ENCODE data around the gene GDPD1.

The GDPD1 gene

GRCh38 chr17:59254742-59255141 lies 34.4 kb downstream of the GDPD1 start:
- H3K36me3 ChIP-seq (ENCODE audit: insufficient read depth, low read depth, low read length): no peaks in the 10 kb centered on the region
- no peaks in the 10 kb centered on the region for H3K9me3 ChIP-seq (ENCODE audit: insufficient read depth, low read depth, low read length)
- H3K4me3 ChIP-seq (ENCODE audit: low read length): no peak overlapping the region
- H3K9ac ChIP-seq (ENCODE audit: low read depth, low read length): no peak overlapping the region
- H3K27me3 ChIP-seq (ENCODE audit: insufficient read depth, low read length): no peaks in the 10 kb centered on the region
- H3K4me1 ChIP-seq (ENCODE audit: insufficient read depth, low read length): no peaks in the 10 kb centered on the region
- no peak overlapping the region for H3K27ac ChIP-seq (ENCODE audit: low read length)

DNA sequence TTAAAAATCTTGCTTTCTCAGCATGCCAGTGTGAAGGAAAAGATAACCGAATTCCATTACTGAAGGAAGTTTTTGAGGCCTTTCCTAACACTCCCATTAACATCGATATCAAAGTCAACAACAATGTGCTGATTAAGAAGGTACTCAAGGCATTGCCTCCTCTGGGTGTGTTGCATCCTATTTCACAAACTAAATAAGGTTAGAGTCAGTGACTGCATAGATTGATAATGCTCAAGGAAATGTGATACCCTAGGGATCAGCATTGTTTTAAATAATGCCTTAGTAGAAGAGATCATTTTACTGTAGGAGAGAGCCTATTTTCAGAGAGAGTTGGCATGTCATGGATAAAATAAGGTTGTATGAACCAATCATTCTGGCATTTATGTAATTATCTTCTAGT lies 36.8 kb downstream of the GDPD1 start:
- Histone ChIP-seq H3K4me3 (ENCODE audit: low read length) (no peak overlapping the region), H3K4me1 (ENCODE audit: insufficient read depth, low read length) (no peaks in the 10 kb centered on the region)

GRCh38 chr17:59260722-59261121 lies 40.4 kb downstream of the GDPD1 start:
- H3K9me3 ChIP-seq (ENCODE audit: insufficient read depth, low read depth, low read length): no peaks in the 10 kb centered on the region
- no peaks in the 10 kb centered on the region for H3K27me3 ChIP-seq (ENCODE audit: insufficient read depth, low read length)
- H3K9ac ChIP-seq (ENCODE audit: low read depth, low read length): no peak overlapping the region
- H3K4me1 ChIP-seq (ENCODE audit: insufficient read depth, low read length): no peaks in the 10 kb centered on the region
- no peak overlapping the region for H3K27ac ChIP-seq (ENCODE audit: low read length)
- no peak overlapping the region for H3K4me3 ChIP-seq (ENCODE audit: low read length)
- no peaks in the 10 kb centered on the region for H3K36me3 ChIP-seq (ENCODE audit: insufficient read depth, low read depth, low read length)

More for the DNA sequence above, 36.8 kb downstream of the GDPD1 start:
- Histone ChIP-seq H3K27ac (ENCODE audit: low read length) (no peak overlapping the region), H3K36me3 (ENCODE audit: insufficient read depth, low read depth, low read length) (no peaks in the 10 kb centered on the region), H3K27me3 (ENCODE audit: insufficient read depth, low read length) (no peaks in the 10 kb centered on the region), H3K9me3 (ENCODE audit: insufficient read depth, low read depth, low read length) (no peaks in the 10 kb centered on the region), H3K9ac (ENCODE audit: low read depth, low read length) (no peak overlapping the region)

GRCh38 chr17:59266745-59267144 lies 46.4 kb downstream of the GDPD1 start:
- Histone ChIP-seq H3K4me3 (ENCODE audit: low read length) (no peak overlapping the region), H3K9me3 (ENCODE audit: insufficient read depth, low read depth, low read length) (no peaks in the 10 kb centered on the region), H3K36me3 (ENCODE audit: insufficient read depth, low read depth, low read length) (no peaks in the 10 kb centered on the region; the same call in 1 of the 2 replicates), H3K27ac (ENCODE audit: low read length) (no peak overlapping the region), H3K9ac (ENCODE audit: low read depth, low read length) (no peak overlapping the region), H3K4me1 (ENCODE audit: insufficient read depth, low read length) (no peaks in the 10 kb centered on the region), H3K27me3 (ENCODE audit: insufficient read depth, low read length) (no peaks in the 10 kb centered on the region)

- Histone ChIP-seq H3K27me3 (ENCODE audit: insufficient read depth, low read length) (no peaks in the 10 kb centered on the region), H3K36me3 (ENCODE audit: insufficient read depth, low read depth, low read length) (no peaks in the 10 kb centered on the region; the same call in 1 of the 2 replicates), H3K9me3 (ENCODE audit: insufficient read depth, low read depth, low read length) (no peaks in the 10 kb centered on the region), H3K4me1 (ENCODE audit: insufficient read depth, low read length) (no peaks in the 10 kb centered on the region), H3K27ac (ENCODE audit: low read length) (no peak overlapping the region), H3K4me3 (ENCODE audit: low read length) (no peak overlapping the region), H3K9ac (ENCODE audit: low read depth, low read length) (no peak overlapping the region)
Observed at GRCh38 chr17:59267776-59268175, 47.5 kb downstream of the GDPD1 start.

- no peak overlapping the region for H3K27ac ChIP-seq (ENCODE audit: low read length)
- H3K9me3 ChIP-seq (ENCODE audit: insufficient read depth, low read depth, low read length): no peaks in the 10 kb centered on the region
- no peaks in the 10 kb centered on the region for H3K27me3 ChIP-seq (ENCODE audit: insufficient read depth, low read length)
- H3K4me3 ChIP-seq (ENCODE audit: low read length): no peak overlapping the region
- no peaks in the 10 kb centered on the region for H3K4me1 ChIP-seq (ENCODE audit: insufficient read depth, low read length)
- H3K36me3 ChIP-seq (ENCODE audit: insufficient read depth, low read depth, low read length): no peaks in the 10 kb centered on the region; the same call in 1 of the 2 replicates
- H3K9ac ChIP-seq (ENCODE audit: low read depth, low read length): no peak overlapping the region
Observed at GRCh38 chr17:59275618-59276017, 55.3 kb downstream of the GDPD1 start.

DNA sequence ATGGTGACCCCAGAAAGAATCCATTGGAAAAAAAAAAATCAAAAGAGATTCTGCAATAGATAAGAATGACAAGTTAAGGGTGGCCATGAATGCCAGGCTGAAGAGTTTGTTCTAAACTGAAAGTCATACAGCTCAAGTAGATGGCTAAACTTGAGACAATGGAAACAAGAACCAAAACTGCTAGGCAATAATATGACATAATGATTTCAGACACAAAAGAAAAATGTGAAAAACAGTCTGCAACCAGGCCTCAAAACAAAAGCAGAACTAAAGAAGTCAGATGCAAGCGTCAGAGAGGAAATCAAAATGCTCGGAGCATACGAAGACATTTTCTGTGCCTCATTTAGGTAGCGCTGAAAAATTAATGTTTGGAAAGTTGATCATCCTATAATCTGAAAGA lies 56.7 kb downstream of the GDPD1 start:
- no peaks in the 10 kb centered on the region for H3K4me1 ChIP-seq (ENCODE audit: insufficient read depth, low read length)
- H3K4me3 ChIP-seq (ENCODE audit: low read length): no peak overlapping the region
- no peak overlapping the region for H3K27ac ChIP-seq (ENCODE audit: low read length)
- H3K36me3 ChIP-seq (ENCODE audit: insufficient read depth, low read depth, low read length): no peaks in the 10 kb centered on the region
- H3K27me3 ChIP-seq (ENCODE audit: insufficient read depth, low read length): no peaks in the 10 kb centered on the region
- no peak overlapping the region for H3K9ac ChIP-seq (ENCODE audit: low read depth, low read length)
- no peaks in the 10 kb centered on the region for H3K9me3 ChIP-seq (ENCODE audit: insufficient read depth, low read depth, low read length)

DNA sequence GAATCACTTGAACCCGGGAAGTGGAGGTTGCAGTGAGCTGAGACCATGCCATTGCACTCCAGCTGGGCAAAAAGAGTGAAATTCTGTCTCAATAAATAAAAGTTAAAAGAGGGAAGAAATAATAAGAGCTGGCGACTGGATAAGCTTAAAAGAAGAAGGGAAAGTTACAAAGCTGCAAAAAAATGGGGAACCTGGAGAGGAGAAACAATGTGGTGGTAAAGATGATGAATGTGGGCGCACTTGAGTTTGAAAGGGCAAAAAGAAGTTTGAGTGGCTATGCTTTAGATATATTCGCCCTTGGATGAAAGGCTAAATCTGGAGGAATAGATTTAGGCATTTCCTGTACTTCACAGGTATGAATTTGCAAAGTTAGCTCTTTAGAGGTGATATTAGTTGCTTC lies 58.1 kb downstream of the GDPD1 start:
- H3K36me3 ChIP-seq (ENCODE audit: insufficient read depth, low read depth, low read length): no peaks in the 10 kb centered on the region
- H3K9me3 ChIP-seq (ENCODE audit: insufficient read depth, low read depth, low read length): no peaks in the 10 kb centered on the region
- H3K27ac ChIP-seq (ENCODE audit: low read length): no peak overlapping the region
- H3K4me1 ChIP-seq (ENCODE audit: insufficient read depth, low read length): no peaks in the 10 kb centered on the region
- no peak overlapping the region for H3K9ac ChIP-seq (ENCODE audit: low read depth, low read length)
- no peaks in the 10 kb centered on the region for H3K27me3 ChIP-seq (ENCODE audit: insufficient read depth, low read length)
- no peak overlapping the region for H3K4me3 ChIP-seq (ENCODE audit: low read length)

DNA sequence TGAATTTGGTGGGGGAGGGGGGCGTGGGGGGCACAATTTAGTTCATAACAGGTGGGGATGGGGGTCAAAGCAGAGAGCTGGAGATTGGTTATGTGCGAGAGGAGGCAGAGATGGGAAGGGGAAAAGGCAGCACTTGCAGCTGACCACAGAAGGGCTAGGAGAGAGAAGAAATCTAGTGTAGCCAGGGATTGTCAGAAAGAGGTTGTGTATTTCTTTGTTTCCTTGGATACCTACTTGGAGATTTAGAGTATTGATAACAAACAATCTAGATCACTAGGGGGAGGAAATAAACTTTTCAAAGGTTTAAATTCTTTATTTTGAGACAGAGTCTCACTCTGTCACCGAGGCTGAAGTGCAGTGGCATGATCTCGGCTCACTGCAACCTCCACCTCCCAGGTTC lies 64.0 kb downstream of the GDPD1 start:
- H3K36me3 ChIP-seq (ENCODE audit: insufficient read depth, low read depth, low read length): no peaks in the 10 kb centered on the region
- no peaks in the 10 kb centered on the region for H3K9me3 ChIP-seq (ENCODE audit: insufficient read depth, low read depth, low read length)
- H3K27ac ChIP-seq (ENCODE audit: low read length): no peak overlapping the region
- no peak overlapping the region for H3K9ac ChIP-seq (ENCODE audit: low read depth, low read length)
- H3K4me3 ChIP-seq (ENCODE audit: low read length): no peak overlapping the region
- H3K27me3 ChIP-seq (ENCODE audit: insufficient read depth, low read length): no peaks in the 10 kb centered on the region
- no peaks in the 10 kb centered on the region for H3K4me1 ChIP-seq (ENCODE audit: insufficient read depth, low read length)

DNA sequence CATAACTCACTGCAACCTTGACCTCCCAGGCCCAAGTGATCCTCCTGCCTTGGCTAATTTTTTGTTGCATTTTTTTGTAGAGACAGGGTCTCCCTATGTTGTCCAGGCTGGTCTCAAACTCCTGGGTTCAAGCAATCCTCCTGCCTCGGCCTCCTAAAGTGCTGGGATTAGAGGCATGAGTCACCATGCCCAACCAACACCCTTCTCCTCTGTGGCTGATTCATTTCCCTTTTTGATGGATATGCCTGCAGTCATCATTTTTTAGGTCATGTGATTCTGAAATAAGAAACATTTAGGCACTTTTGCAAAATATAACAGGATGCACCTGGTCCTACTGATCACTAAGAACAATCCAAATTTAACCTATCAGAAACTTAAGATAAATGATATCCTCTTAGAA lies 67.1 kb downstream of the GDPD1 start:
- Histone ChIP-seq H3K9me3 (ENCODE audit: insufficient read depth, low read depth, low read length) (no peaks in the 10 kb centered on the region), H3K4me1 (ENCODE audit: insufficient read depth, low read length) (peaks cover 13% of the 10 kb centered on the region), H3K9ac (ENCODE audit: low read depth, low read length) (no peak overlapping the region), H3K27me3 (ENCODE audit: insufficient read depth, low read length) (peaks cover 8% of the 10 kb centered on the region; the same call in 1 of the 2 replicates), H3K36me3 (ENCODE audit: insufficient read depth, low read depth, low read length) (no peaks in the 10 kb centered on the region), H3K27ac (ENCODE audit: low read length) (no peak overlapping the region), H3K4me3 (ENCODE audit: low read length) (no peak overlapping the region)

- Histone ChIP-seq H3K4me3 (ENCODE audit: low read length) (no peak overlapping the region), H3K9me3 (ENCODE audit: insufficient read depth, low read depth, low read length) (no peaks in the 10 kb centered on the region), H3K27ac (ENCODE audit: low read length) (no peak overlapping the region), H3K36me3 (ENCODE audit: insufficient read depth, low read depth, low read length) (no peaks in the 10 kb centered on the region), H3K4me1 (ENCODE audit: insufficient read depth, low read length) (peaks cover 13% of the 10 kb centered on the region), H3K9ac (ENCODE audit: low read depth, low read length) (no peak overlapping the region), H3K27me3 (ENCODE audit: insufficient read depth, low read length) (peaks cover 8% of the 10 kb centered on the region; the same call in 1 of the 2 replicates)
Observed at GRCh38 chr17:59287891-59288290, 67.6 kb downstream of the GDPD1 start.

GRCh38 chr17:59289981-59290301 lies 69.6 kb downstream of the GDPD1 start:
- Histone ChIP-seq H3K9me3 (ENCODE audit: insufficient read depth, low read depth, low read length) (no peaks in the 10 kb centered on the region), H3K36me3 (ENCODE audit: insufficient read depth, low read depth, low read length) (no peaks in the 10 kb centered on the region), H3K4me1 (ENCODE audit: insufficient read depth, low read length) (peaks cover 13% of the 10 kb centered on the region), H3K27me3 (ENCODE audit: insufficient read depth, low read length) (peaks cover 8% of the 10 kb centered on the region; the same call in 1 of the 2 replicates), H3K4me3 (ENCODE audit: low read length) (peak overlapping the region; percentile 47), H3K27ac (ENCODE audit: low read length) (no peak overlapping the region), H3K9ac (ENCODE audit: low read depth, low read length) (0 out of 2 replicates have a peak overlapping the region, but pooled peaks have one; percentile 41)

Data from iPS-20b (cell line).